ENCODE data around the gene USP13.

Gene USP13

GRCh38 chr3:179697736-179698332, 45.0 kb downstream of the USP13 start:
- no peak for TF ChIP-seq CTCF (IDR thresholded peaks at IDR 0.05; ENCODE audit: low read depth, low read length)
- no peak overlapping the region for H3K4me3 ChIP-seq (replicated peaks in 1 of 2; ENCODE audit: low read depth in 2 of 2, low read length in 2 of 2)
- DNase-seq (ENCODE audit: low read depth in 2 of 2): no peak

DNA sequence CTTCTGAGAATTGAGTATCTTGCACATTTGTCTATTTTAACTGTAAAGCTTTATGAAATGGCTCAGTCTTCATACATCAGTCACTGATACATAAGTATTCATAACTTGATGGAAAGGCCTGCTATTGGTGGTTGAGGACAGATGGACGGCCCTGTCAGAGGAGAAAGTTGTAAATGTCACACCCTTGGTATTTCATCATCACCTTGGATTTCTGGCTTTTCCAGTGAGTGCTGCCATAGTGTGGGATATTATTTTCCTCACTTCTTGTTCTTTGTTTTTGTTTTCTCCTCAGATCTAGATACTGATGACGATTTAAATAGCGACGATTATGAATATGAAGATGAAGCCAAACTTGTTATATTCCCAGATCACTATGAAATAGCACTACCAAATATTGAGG, 47.9 kb downstream of the USP13 start:
- no peak for DNase-seq (ENCODE audit: low read depth in 2 of 2)
- H3K4me3 ChIP-seq (replicated peaks in 1 of 2; ENCODE audit: low read depth in 2 of 2, low read length in 2 of 2): no peak overlapping the region
- no peak for TF ChIP-seq CTCF (IDR thresholded peaks at IDR 0.05; ENCODE audit: low read depth, low read length)

- TF ChIP-seq CTCF (IDR thresholded peaks at IDR 0.05; ENCODE audit: low read depth, low read length): no peak
- no peak for DNase-seq (ENCODE audit: low read depth in 2 of 2)
- H3K4me3 ChIP-seq (replicated peaks in 1 of 2; ENCODE audit: low read depth in 2 of 2, low read length in 2 of 2): no peak overlapping the region
Measured at GRCh38 chr3:179701176-179701827, 48.5 kb downstream of the USP13 start.

DNA sequence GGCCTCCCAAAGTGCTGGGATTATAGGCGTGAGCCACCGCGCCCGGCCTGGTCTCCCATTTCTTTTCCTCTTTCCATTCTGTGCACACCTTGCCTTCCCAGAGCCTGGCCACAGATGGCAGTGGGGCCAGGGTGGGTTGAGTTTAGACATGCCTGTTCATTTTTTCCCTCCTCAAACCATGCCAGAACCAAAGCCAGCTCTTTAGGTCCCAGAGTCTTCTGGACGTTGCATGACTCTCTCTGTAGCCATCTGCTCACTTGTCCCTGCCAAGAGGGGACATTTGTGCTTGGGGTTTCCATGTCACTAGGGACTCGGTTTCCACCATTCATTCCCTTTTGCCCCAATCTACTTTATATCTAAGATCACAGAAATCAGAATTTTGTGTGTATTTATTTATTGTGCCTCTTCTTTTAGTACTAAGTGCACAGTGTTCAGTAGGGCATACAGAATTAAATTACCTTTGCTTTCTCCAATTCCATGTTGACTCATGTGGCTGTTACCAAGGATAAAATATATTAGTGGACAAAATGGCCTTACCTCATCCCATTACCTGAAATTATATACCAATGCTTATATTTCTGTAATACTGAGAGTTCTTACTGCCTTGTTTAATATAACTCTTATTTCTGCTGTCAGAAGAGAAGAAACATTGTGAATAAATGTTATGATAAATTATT, 49.6 kb downstream of the USP13 start:
- no peak for DNase-seq (ENCODE audit: low read depth in 2 of 2)
- no peak for TF ChIP-seq CTCF (IDR thresholded peaks at IDR 0.05; ENCODE audit: low read depth, low read length)
- H3K4me3 ChIP-seq (replicated peaks in 1 of 2; ENCODE audit: low read depth in 2 of 2, low read length in 2 of 2): no peak overlapping the region

DNA sequence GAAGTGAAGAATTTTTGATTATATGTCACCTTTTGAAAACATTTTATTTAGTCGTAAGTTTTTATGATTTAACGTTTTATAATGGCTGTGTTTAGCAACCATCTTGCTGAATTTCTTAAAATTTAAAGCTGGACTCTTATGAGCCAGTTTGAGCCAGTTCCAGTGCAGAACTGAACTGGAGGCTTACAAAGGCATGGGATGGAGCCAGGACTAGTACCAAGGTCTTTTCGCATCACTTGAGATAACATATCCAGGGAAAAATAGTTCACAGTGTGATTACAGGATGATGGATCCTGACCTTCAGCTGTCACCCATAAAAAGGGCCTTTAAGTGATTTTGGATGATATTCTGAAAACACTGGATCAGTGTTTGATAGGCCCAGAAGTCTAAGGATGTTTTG, 51.0 kb downstream of the USP13 start:
- TF ChIP-seq CTCF (IDR thresholded peaks at IDR 0.05; ENCODE audit: low read depth, low read length): no peak
- no peak overlapping the region for H3K4me3 ChIP-seq (replicated peaks in 1 of 2; ENCODE audit: low read depth in 2 of 2, low read length in 2 of 2)

GRCh38 chr3:179706233-179706632, 53.4 kb downstream of the USP13 start:
- no peak for DNase-seq (ENCODE audit: low read depth in 2 of 2)
- no peak overlapping the region for H3K4me3 ChIP-seq (replicated peaks in 1 of 2; ENCODE audit: low read depth in 2 of 2, low read length in 2 of 2)
- TF ChIP-seq CTCF (IDR thresholded peaks at IDR 0.05; ENCODE audit: low read depth, low read length): no peak

More for the DNA sequence above, 51.0 kb downstream of the USP13 start:
- DNase-seq (ENCODE audit: low read depth in 2 of 2): no peak
